Stimulated activated CD4-positive, alpha-beta T cell treated with anti-CD3 and anti-CD28 coated beads, Interleukin-1b, Interleukin-23, amount 100 ng/mL, for 48 hours (primary cell): ENCODE data around the gene LCAT.

Source experiments
- DNase-seq: peaks from one replicate; pipeline ENCODE4 v3.0.0-alpha.2; 2020

The LCAT gene

DNA sequence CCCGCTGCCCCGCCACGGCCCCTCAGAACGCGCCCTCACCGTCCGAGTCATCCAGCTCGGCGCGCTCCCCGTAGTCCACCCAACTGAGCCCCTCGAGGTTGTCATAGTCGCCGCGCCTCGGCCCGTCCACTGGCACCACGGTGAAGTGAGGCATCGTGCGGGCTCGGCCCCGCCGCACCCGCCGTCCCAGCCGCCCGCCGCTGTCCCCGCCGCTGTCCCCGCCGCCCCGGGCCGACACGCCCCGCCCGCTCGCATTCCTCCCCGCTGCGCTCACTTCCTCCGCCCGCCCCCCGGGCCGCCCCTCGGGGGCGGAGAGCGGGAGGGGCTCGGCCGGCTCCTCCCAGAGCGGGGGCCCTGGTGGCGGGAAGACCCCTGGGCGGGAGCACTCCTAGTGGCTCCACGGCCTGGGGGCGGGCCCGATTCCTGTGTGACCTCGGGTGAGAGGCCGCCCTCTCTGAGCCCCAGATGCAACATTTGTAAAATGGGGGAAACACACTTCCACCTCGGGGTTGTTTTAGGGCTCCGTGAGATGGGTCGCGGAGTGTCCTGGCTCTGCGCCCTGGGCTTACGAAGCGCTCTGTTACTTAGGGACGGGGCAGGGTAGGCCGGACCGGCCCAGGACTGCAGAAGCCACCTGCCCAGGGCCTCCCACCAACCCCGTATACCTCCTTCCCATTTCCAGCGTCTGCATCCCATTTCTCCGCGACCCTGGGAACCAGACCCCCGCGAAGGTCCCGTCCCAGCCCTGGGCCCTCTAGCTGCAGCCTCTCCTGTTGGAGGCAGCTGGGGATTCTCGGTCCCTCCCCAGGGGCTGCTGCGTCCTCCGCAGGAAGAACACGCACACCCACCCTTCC, 24.7 kb upstream of the LCAT start, which contains the start of gene SLC12A4:
TSS of gene SLC12A4 (minus strand) at position 238 of the 854 bp plus-strand sequence. CDS start at position 154, 84 bp downstream.
- peak; percentile 90 for DNase-seq

DNA sequence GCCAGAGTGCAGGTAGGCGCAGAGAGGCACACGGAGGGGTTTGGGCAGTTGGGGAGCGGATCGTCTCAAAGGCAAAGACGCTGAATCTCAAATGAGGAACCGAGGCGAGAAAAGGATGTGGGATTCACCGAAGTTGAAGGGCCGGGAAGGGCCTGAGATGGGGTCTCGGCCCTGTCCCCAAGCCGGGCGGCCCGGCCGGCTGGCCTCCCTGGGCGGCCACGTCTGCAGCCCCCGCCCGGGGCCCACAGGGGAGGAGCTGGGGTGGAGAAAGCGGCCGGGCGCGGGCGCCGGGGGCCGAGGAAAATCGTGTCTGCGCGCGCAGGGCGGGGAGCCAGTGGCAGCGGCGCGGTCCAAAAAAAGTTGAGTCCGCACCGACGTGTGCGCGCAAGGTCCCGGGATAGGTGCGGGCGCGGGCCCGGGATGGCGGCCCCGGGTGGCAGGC, 24.1 kb upstream of the LCAT start:
- no peak for DNase-seq

DNA sequence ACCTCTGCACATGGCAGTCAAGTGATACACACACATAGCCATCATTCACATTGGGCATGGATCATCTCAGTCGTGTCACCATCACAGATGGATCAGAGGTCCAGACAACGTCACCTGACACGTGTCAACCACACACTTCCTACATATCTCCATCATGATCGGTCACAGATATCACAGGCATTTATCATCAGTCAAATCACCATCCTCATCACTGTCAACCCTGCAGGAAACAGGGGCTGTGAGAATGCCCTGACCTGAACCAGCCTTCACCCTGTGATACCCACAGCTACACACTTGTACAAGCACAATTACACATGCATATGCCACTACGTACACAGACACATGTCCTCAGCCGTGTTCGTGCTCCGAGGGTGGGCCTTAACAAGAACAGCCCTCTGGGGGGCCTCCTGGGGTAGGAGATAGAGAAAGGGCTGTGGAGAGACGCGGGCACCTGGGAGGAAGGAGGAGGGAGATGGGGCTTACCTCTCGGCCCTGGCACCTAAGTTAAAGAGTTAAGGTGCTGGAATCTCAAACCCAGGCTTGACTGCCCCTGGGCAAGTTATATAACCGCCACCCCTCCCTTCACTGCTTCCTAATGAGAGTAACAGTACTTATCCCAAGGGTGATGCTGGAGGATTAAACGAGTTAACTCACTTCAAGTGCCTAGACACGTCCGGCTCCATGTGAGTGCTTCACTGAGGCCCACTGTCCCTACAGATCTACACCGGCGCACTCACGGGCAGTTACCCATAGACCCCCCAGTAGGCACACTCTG, 23.4 kb upstream of the LCAT start:
- DNase-seq: peak; percentile 38

DNA sequence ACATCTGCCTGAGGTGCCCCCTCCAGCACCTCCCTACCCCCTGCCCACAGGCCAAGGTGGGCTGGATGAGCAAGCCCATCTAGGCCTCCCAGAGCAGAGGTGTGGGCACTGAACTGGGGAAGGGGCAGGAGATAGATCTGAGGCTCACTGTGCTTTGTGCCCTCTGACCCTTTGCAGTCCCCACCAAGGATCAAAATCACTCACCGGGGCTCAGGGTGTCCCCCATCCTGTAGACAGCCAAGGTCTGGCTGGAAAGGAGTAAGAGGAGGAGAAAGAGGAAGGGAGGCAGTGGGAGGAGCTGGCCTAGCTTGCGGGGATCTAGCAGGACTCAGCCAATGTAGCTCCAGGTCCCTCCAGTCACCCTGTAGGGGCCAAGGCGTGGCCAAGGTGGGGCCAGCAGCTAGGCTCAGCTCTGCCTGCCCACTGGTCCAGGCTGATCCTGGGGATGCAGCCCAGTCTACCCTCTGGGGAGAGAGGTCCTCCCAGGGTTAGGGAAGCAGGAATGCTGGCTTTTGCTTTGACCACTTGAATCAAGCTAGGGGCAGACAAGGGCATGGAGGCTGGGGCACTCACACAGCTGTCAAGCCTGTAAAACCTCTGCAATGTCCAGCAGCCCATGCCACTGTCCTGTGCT, 22.7 kb upstream of the LCAT start:
- DNase-seq: no peak

DNA sequence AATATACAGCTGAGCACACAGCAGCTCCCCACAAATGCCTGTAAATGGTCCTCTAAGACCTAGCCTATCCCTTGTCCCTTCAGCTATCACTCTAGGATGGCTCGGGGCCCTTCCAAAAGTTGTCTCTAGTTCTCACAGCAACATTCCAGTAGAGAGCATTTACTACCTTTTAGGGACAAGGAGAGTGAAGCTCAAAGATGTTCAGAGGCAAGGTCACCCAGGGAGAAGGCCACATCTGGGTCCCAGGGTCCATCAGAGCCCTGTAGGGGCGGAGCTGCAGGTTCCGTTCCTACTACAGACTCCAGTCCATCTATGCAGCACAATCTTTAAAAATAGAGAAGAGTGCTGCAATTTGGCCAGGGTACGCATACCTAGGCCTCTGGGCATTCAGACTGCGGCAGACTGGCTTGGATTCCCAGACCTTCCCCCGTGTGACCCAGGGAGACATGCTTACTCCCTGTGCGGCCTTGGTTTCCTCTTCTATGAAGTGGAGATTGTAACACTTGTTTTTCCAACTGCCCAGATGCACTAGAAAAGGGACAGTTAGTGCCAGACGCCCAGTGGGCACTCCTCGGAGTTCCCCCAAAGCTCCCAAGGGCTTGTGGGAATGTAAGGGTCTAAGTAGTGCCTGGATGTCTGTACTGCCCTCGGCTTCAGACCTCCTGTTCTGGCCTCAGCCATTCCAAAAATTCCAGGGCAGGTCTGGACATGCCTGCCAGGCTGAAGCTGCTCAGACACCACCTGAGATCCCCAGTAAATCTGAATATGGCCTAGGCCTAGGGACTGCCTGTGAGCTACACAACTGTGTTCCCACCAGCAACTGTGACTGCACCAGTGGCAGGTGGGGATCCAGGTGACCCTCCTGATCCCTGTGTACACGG, 22.0 kb upstream of the LCAT start:
- DNase-seq: no peak

DNA sequence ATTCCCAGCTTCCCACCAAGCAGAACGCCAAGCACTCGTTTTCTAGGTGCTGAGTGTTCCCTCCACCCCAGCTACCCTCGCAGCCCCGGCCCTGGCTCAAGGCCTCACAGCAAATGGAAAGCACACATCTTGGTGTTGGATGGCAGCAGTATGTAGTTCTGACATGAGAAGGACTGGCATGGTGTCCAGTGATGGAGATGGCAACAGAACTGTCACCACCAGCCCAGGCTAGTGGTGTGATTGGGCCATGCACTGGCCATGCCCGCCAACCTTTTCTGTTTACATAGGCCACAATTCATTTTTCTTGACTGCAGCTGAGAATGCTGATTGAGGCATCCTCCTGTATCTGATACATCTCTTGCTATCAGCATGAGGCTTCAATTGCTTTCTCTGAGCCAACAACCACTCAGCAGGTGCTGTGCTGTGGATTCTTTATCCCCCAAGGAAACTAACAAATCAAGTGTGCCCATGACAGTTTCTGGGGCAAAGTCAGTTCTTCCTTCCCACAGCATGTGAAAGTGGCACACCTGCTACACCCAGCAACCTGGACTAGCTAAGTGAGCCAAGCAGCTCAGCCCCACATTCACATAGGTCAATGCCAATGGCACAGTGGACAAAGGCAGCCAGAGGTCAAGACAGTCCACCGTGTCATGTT, 20.7 kb upstream of the LCAT start:
- no peak for DNase-seq

DNA sequence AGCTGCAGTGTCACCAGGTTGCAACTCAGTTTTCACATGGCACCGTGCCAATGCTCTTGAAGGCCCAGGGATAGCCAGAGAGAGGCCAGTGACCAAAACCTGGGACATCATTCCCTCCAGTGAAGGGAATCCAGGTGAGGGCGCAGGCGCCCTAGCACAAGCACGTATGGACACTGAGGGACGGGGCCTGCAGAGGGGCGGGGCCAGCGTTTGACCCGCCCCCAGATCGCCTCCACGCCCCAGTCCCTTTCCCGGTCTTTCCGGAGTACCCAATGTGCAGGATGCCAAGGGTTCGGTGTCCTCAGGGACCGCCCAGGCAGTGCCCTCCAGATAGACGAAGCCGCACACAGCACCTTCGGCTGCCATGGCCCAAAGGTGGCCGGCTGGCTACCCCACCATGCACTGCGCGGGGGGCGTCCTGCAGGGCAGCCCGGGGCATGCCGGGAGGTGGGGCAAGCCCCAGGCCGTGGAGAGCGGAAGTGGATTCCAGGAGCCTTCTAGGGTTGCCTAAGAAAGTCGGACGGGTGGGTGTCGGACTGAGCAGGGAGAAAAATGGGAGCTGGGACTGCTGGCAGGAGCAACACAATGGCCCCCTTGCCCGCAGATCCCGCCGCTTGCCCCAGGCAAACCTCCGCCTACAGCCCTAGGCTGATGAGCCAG, 19.9 kb upstream of the LCAT start:
- no peak for DNase-seq

DNA sequence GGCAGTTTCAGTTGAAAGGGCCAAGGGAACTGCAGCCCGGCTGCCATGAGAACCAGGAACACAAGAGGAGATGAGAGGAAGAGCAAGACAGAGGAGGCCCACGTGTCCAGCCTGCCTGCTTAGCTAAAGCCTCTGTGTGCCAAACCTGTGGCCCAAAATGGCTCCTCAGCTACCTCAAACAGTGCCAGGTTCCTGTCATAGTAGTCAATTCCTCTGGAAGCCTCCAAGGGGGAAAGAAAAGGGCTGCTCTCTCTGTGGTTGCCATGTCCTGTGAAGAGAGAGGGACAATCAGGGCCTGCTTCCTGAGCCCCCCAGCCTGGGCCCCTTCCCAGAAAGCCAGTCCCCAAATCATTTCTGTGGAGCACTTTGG, 19.4 kb upstream of the LCAT start:
- DNase-seq: no peak

DNA sequence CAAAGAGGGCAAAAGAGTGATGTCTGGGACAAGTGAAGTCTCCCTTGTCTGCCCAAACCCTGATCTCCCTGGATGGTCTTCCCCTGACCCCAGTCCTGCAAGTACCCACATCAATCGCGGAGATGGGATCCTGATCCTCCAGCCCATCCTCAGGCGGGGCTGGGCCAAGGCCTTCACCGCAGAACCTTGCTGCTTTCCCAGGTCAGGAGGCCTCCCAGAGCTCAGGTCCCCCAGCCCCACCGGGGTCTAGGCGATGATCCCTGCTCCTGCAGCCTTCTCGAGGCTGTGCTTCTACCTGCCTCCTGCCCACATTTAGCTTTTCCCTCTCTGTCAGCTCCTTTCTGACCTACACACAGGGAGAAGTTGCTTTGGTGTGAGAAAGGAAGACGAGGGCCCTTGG, 18.2 kb upstream of the LCAT start:
- no peak for DNase-seq

DNA sequence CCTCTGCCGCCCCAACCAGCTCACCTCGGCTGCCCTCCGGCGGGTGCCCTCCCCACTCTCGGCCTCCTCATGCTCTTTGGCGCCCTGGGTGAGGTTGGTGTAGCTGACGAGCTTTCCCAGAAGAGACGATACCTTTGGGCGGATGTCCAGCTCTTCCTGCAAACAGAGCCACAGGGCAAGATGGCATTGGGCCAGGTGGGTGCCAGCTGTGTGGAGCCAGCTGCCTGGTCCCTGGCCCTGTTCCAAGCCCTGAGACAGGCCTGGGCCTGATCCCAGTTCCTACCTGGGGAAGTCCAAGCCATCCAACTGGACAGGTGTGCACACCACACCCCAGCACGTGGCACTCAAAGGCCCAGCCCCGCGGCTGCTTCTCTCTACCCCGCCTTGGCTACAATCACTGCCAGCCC, 17.6 kb upstream of the LCAT start:
- DNase-seq: no peak

DNA sequence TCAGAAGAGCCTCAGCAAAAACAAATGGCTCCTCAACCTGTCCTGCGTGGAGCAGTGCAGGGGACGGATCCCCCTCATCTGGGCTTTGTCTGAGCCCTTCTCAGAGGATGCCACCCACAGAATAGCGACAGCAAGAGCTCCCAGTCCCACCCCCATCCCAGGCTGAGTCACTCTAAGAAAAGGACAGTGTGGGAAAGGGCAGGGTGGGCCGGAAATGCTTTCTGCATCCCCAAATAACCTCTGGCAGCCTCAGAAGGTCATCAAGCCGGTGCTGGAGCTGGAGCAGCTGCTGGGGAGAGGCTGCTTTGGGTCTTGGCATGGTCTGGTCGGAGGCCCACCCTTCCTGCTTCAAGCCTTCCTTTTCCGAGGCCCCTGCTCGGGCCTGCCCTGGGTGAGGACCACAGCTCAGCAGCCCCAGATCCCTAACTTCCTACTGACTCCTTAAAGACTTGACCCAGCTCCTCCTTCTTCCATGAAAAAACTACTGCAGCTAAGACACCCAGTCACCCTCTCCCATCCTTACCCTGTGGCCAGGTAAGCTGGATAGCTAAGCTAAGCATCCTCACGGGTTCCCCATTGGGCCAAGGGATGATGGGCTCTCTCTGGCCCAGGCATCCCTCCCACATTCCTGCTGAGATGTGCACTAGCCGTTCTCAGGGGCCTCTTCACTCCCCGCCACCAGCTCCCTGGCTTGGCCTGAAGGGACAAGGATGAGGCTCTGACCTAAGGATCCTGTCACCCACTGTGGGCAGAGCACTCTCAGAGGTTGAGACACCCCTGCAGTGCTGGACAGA, 15.8 kb upstream of the LCAT start:
- no peak for DNase-seq

DNA sequence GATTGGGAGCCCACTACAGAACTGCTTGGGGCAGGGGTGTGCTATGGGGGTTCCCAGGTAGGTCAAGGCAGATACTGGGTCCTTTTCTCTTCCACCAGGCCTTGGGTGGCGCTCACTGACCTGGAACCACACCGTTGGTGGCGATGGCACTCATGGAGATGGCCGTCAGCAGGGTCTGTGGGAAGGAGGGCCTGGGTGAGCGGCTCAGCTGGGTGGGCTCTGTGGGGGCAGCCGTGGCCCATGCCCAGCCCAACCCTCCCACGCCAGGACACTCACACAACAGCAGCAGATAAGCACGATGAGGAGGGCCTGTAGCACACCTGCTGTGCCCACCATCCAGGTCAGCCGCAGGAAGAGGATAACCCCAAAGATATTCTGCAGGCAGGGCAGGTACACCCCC, 13.7 kb upstream of the LCAT start:
- DNase-seq: no peak

DNA sequence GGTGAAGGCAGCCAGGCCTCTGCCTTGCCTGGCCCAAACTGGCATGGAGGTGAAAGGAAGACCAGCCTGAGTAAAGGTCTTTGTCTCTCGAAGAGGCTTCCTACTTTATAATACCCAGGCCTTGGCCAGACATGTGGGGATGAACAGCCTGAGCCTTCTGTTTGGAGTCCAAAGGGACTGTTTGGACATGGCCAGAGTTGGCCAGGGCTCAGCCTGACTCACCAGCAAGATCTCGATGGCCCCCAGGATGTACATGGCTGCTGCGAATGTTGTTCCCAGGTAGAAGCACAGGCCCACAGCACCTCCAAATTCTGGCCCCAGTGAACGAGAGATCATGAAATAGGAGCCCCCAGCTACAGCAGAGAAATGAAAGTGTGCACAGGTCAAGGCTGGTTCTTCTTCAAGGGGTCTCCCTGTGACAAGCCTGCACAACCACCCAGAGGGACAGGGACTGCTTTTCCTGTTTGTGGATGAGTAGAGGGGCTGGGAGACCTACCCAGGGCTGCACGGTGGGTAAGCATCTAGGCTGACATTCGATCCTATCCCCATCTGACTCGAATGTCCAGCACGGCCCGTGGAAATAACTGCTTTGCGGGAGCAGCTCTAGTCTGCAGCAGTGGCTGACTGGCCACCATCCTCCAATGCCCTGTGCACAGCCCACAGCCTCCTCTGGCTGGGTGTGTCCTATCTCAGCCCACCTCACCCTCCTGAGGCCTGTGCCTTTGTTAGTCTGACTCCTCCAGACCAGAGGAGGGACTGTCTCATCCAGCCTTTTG, 10.7 kb upstream of the LCAT start:
- no peak for DNase-seq

DNA sequence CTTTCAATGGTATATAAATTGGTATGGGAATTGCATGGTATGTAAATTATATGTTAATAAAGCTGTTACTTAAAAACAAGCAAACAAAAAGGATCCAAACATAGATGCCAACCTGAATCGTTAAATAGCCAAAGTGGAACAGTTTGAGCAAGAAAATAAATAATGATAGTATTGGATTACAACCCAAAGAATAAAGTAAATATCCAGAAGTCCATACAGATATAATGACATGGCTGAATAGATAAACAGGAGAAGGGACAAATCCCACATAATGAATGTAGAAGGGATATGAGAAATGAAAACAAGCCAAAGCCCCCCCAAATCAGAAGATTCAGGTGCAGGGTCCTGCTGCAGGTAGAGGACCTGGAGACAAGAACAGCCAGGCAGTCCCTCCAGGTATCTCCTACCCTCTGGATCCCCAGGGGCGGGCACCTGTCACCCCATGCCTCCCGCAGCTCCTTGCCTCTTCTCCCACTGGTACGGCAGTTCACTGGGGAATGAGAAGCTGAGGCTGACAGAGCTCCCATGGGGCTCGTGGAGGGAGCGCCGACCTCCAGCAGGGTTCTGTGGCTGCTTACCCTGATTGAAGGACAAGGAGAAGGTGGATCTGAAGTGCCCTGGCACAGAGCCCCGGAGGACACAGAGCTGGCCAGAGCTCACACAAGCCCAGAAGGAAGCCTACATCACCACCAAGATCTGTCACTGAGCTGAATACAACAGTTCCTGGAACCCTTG, 9.9 kb upstream of the LCAT start:
- DNase-seq: no peak

DNA sequence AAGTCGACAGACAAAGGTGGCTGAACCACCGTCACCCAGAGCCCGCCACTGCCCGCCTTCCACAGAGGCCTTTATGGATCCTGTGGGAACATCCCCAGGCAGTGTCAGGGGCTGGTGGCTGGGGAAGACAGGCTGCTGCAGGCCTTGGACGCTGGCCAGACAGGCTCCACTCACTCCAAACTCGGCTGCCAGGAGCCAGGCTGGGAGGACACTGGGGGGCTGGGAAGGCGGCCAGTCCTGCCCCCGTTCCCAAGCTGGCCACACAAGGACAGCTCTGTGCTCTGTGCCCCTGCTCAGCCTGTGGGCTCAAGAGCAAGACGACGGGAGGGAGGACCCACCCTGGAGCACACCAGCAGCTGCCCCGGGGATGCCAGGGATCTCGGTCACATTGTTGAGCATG, 7.6 kb upstream of the LCAT start:
- no peak for DNase-seq

DNA sequence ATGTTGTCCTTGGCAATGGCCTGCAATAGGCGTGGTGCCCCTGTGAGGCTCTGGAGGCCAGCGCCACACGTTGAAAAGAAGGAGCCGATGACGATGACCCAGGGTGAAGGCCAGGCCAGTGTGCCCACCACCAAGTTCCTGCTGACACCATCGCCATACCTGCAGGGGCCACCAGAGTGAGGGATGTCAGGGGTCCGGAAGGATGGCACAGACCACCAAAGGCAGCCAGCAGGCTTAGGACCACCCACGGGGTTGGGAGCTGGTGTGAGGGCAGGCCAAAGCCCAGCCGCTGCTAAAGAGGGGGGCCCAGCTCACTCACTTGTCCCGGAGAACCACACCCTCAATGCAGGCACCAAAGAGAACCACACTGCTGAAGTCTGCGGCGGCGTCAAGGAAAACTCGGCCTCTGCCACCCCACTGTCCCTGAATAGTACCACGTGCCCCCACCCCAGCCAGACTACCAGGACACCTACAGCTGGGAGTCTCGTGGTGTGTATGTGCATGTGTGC, 6.5 kb upstream of the LCAT start:
- DNase-seq: no peak

DNA sequence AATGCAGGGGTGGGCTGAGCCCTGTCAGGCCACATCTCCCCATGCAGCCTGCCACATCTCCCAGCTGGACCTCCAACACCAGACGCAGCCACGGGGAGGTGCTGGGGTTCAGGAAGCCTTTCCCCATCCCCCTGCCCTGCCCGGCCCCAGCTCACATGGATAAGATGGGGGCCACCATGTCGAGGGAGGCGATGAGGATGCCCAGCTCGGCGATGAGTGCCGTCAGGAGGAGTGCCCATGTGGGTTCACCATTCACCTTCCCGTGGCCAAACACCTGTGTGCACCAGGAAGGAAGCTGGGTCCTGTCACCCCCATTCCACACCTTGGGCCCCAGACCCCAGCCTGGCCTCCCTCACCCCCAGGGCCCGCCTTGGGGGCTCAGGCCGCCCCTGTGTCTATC, 5.7 kb upstream of the LCAT start:
- no peak for DNase-seq

DNA sequence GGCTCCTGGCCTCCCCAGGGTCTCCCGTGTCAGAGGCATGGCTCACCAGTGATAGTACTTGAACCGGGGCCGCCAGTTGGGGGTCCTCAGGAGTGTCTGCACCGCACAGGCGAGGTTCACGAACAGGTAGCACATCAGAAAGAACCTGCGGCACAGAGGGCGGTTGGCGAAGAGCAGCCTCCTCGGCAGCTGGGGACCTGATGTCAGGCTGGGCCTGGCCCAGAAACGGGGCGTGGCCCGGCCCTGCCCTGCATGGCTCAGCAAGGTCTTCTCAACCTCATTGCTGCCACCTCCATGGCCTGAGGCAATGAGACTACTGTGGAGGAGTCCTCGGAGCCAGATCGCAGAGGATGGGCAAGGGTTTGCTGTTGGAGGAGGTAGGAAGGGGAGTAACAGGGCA, 4.1 kb upstream of the LCAT start:
- DNase-seq: no peak

DNA sequence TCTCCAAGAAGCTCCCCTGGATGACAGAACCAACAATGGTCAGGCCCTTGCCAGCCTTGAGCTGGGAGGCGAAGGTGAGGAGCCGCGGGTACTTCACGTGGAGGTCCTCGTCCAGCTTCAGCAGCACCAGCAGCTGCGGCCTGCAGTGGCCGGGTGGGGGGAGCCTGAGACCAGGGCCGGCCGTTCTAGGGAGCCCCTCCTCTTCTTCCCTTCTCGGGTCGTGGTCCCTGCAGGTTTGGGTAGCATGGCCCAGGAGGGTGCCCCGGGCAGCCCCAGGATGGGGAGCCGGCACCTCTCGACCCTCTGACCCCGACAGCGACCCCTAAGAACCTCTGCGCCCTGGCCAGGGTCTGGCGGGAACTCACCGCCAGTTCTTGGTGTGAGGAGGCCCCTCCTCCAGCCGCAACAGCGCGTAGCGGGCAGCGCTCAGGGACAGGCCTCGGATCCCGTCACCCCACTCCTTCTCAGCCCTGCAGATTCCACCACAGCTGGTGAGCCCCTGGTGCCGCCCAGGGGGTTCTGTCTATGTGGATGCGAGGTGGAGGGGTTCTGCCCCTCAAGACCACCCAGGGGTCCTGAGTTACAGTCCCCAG, 3.1 kb upstream of the LCAT start:
- no peak for DNase-seq
